HG03520 (cell line): ENCODE measurements around the gene BPTF.
"Not testable (repeated sequence)": the region's sequence is repeated elsewhere in the genome, so short reads cannot be mapped to it uniquely, and the experiment has no call there.

Experiments used
- ATAC-seq: cut with Tn5 transposase; IDR thresholded peaks from one replicate; pipeline ENCODE4 v1.9.1; 2021; ENCODE audit warnings: mild to moderate bottlenecking, moderate library complexity; ENCODE audit not compliant: unreplicated experiment

Gene BPTF, protein sequence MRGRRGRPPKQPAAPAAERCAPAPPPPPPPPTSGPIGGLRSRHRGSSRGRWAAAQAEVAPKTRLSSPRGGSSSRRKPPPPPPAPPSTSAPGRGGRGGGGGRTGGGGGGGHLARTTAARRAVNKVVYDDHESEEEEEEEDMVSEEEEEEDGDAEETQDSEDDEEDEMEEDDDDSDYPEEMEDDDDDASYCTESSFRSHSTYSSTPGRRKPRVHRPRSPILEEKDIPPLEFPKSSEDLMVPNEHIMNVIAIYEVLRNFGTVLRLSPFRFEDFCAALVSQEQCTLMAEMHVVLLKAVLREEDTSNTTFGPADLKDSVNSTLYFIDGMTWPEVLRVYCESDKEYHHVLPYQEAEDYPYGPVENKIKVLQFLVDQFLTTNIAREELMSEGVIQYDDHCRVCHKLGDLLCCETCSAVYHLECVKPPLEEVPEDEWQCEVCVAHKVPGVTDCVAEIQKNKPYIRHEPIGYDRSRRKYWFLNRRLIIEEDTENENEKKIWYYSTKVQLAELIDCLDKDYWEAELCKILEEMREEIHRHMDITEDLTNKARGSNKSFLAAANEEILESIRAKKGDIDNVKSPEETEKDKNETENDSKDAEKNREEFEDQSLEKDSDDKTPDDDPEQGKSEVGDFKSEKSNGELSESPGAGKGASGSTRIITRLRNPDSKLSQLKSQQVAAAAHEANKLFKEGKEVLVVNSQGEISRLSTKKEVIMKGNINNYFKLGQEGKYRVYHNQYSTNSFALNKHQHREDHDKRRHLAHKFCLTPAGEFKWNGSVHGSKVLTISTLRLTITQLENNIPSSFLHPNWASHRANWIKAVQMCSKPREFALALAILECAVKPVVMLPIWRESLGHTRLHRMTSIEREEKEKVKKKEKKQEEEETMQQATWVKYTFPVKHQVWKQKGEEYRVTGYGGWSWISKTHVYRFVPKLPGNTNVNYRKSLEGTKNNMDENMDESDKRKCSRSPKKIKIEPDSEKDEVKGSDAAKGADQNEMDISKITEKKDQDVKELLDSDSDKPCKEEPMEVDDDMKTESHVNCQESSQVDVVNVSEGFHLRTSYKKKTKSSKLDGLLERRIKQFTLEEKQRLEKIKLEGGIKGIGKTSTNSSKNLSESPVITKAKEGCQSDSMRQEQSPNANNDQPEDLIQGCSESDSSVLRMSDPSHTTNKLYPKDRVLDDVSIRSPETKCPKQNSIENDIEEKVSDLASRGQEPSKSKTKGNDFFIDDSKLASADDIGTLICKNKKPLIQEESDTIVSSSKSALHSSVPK (N-terminal part only)

DNA sequence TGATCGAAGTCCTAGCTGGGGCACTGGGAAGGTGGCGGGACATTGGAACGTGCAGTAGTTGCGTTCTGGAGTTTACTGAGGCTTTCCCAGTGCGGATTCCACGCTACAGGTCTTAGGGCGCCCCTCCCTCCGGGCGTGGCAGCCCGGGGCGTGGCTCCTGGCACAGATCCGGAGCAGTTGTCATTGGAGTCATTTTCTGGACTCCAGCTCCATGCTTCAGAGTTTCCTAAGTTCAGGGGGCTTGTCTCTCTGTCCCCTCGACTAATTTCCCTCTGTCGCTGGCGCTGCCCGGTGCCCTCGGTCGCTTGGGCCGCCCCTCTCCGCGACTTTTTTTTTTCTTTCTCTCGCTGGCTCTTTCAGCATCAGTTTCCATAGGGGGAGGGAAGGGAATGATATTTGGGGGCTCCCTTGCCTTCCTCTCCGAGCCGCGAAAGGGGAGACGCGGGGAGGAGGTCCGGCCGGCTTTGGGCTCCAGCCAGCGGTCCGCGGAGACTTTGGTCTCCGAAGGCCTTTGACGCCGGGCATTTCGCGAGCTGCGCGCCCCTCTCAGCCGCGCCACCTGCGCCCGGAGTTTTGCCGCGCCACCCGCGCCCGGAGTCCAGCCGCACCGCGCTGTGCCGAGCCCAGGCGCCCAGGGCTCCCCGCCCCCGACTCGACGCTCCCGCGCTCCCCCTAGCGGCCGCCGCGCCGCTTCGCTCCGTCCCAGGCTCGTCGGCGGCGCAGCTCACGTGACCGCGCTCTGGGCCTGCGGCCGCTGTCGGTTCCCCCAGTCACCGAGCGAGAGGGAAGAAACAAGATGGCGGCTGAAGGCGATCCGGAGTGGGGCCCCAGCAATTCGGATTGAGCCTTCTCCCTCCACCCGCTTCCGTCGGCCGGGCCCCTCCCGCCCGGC is at the start of gene BPTF:
Gene BPTF, plus strand, starts transcription at position 769 of the 892 bp plus-strand sequence. CDS start 222 bp downstream, outside the sequence.
- ATAC-seq, result peak; percentile 69

DNA sequence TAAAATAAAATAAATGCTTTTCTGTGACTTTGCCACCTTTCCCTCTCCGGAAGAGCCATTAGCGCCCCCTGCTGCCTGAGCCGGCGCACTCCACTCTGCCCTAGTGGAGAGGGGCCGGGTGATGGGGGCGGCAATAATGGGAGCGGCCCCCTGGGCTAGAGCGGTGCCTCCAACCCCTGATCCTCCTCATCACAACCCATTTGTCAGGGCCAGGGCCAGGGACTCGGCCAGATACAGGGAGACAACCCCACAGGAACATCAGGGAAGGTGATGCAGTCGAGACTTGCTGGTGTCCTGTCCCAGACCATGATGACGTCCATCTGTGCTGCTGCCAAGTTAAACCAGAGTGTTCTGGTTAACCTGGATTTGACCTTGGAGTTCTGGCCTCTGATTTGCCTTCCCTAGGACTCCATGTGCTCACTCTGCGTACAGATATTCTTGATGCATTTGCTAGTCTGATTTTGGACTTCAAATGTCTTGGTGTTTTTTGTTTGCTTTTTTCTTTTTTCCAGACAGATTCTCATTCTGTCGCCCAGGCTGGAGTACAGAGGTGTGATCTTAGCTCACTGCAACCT is 46.1 kb upstream of the BPTF start:
- ATAC-seq, result no peak

DNA sequence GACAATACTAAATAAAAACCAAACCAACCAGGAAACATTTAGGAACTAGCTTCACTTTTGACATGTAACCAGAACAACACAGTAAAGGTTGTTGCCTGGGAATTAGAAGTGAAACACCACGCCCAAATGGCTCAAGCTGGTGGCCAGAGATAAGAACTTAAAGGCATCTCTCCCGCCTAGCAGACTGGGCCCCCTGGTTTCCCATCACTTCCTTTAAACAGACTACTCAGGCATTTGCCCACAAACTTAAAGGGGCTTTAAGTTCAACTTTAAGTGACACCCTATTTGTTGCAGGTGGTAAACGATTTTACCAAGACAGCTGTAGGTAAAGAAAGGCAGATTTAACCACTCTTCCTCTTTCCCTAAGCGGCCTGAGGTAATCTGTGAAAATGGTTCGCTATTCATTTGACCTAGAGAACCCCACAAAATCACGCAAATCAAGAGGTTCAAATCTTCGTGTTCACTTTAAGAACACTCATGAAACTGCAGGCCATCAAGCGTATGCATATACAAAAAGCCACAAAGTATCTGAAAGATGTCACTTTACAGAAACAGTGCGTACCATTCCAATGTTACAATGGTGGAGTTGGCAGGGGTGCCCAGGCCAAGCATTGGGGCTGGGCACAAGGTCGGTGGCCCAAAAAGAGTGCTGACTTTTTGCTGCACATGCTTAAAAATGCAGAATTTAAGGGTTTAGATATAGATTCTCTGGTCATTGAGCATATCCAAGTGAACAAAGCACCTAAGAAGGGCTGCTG is 40.8 kb upstream of the BPTF start:
- no peak for ATAC-seq

- ATAC-seq, result no peak
Measured at GRCh38 chr17:67785122-67785477, 40.2 kb upstream of the BPTF start.

DNA sequence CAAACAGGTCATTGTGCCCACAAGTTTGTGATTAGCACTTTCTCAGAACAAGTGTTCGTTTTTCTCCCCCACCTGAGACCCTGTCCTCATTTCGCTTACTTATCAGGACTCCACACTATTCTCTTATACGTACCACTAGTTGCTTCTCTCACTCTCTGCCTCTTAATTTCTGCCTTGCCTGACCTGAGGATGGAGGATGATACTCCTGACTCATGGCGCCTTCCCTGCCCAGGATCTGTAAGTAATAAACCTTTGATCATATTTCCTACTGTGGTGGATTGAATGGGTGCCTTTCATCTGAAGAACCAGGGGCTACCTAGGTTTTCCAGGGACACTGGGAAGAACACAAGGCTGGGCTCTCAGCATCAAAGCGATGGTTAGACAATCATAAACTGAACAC is 39.8 kb upstream of the BPTF start:
- no peak for ATAC-seq

DNA sequence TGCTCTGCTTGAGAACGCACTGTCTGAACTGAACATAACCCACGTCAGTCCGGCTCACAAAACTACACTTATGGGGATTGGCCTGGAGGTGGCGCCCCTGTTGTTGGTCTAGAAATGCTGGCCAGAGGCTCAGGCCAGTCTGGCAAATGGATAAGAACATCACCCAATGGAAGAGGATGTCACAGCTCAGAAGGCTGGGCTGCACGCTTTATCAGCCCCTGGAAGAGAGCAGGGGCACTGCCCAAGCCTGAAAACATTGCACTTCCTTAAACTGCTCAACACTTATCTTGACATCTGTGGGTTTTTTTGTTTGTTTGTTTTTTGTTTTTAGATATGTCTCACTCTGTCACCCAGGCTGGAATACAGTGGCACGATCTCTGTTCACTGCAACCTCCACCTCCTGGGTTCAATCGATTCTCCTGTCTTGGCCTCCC is 24.8 kb upstream of the BPTF start:
- no peak for ATAC-seq

GRCh38 chr17:67801626-67802175 is 23.6 kb upstream of the BPTF start:
- no peak for ATAC-seq

DNA sequence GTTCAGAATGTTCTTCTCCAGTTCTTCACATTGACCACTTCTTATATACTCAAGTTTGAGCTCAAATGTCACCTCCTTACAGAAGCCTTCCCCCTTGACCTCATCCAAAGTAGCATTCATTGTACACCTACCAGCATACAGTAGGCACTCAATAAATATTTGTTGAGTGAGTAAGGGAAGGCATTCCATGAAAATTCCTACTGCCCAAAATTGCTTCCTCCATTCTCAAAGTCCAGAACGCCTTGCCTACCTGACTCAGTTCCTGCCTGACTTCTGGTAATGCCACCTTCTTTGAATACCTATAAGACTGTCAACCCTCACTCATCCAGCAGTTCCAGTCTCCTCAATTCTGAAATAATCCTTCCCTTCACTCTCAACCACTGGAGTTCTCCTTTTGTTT is 14.8 kb upstream of the BPTF start:
- ATAC-seq, result no peak

DNA sequence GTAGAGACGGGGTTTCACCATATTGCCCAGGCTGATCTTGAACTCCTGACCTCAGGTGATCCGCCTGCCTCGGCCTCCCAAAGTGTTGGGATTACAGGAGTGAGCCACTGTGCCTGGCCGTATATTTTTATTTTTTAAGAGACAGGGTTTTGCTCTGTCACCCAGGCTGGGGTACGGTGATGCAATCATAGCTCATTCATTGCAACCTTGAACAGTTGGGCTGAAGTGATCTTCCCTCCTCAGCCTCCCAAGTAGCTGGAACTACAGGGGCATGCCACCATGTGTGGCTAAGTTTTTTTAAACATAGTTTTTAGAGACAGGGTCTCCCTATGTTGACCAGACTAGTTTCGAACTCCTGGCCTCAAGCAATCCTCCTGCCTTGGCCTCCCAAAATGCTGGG is 12.9 kb upstream of the BPTF start:
- not testable (repeated sequence) for ATAC-seq

GRCh38 chr17:67813803-67814180 is 11.5 kb upstream of the BPTF start:
- no peak for ATAC-seq

GRCh38 chr17:67818110-67819002 is 6.9 kb upstream of the BPTF start:
- peak; percentile 50 for ATAC-seq

DNA sequence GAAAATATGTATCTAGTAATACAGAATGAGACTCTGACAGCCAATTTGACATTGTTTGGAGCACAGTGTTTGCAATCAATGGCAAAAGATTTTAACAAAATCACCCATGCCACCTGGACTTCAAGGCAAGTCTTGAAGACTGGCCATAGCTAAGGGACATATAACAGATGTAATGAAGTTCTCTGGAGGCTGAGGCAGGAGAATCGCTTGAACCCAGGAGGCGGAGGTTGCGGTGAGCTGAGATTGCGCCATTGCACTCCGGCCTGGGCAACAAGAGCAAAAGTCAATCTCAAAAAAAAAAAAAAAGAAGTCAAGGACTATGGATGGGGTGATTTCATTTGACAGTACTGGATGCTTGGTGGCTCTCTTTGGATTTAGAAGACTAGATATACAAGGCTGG is 5.6 kb upstream of the BPTF start:
- no peak for ATAC-seq

- no peak for ATAC-seq
Measured at GRCh38 chr17:67821871-67822367, 3.4 kb upstream of the BPTF start.

DNA sequence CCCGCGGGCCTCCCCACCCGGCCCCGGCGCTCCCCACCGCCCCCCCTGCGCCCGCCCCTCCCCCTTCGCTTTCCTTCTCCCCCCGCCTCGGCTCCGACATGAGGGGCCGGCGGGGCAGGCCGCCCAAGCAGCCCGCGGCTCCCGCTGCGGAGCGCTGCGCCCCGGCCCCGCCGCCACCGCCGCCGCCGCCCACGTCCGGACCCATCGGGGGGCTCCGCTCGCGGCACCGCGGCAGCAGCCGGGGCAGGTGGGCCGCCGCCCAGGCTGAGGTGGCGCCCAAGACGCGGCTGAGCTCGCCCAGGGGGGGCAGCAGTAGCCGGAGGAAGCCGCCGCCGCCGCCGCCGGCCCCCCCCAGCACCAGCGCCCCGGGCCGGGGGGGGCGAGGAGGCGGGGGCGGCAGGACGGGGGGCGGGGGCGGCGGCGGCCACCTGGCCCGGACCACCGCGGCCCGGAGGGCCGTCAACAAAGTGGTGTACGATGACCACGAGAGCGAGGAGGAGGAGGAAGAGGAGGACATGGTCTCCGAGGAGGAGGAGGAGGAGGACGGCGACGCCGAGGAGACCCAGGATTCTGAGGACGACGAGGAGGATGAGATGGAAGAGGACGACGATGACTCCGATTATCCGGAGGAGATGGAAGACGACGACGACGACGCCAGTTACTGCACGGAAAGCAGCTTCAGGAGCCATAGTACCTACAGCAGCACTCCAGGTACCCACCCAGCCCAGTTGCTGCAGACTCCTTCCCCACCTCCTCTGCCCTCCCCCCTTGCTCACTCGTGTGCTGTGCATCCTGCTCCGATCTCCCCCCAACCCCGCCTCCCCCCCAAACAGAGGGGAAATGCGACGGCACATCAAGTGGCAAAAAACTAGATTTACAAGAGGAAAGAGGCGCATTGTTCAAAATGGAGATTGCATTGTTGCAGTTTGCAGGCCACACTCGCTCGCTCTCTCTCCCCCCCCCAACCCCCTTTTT is 611 bp downstream of the BPTF start:
- peak; percentile 27 for ATAC-seq

DNA sequence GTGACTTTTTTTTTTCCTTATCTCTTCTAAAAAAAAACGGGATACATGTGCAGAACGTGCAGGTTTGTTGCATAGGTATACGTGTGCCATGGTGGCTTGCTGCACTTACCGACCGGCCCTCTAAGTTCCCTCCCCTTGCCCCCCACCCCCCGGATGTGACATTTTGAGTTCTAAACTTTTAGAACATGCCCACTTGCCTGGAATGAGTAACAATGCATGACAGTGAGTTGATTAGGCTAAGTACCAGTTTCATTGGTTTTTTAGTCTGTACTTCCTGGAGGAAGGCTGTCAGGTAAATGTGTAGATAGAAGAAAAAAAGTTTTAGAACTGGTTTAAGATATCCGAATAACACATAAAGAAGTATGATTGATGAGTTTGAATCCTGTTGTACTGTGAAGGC is 4.0 kb downstream of the BPTF start:
- ATAC-seq, result no peak

DNA sequence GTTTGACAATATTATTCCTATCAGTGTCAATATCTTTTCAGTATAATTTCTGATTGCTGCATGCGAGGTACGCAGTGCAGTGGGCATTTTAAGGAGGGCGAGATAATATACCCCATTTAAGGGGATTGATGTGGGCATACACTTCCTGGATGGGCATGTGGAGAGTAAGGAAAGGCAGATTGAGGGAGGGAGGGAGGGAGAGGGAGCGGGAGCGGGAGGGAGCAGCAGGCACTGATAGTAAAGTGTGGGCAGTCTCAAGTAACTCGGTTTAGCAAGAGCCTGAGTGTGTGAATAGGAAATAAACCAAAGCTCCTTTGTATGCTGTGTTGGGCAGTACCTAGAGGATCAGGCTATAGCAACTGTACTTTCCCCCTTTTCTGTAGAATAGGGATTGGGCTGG is 5.1 kb downstream of the BPTF start:
- no peak for ATAC-seq

DNA sequence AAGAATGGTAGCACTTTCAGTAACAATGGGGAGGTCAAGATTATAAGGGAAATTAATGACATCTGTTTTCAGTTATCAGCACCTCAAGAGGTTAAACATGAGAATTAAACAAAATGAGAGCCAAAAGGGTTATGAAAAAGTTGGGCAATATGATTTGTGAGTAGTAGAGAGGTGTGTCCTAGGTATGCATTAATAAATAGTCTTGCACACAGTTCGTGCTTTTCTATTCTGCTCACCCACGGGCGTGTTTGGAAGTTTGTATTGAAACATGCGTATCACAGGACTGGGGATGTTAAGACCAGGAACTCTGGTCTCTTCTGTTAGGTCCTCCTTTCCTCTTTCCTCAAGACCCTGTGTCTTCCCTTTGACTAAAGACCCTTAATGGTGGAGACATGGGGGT is 6.0 kb downstream of the BPTF start:
- ATAC-seq, result no peak
